ENCODE data around the gene COPS4.

- no peak for TF ChIP-seq POLR2A (IDR thresholded peaks at IDR 0.05)
- TF ChIP-seq, protein P1, sequence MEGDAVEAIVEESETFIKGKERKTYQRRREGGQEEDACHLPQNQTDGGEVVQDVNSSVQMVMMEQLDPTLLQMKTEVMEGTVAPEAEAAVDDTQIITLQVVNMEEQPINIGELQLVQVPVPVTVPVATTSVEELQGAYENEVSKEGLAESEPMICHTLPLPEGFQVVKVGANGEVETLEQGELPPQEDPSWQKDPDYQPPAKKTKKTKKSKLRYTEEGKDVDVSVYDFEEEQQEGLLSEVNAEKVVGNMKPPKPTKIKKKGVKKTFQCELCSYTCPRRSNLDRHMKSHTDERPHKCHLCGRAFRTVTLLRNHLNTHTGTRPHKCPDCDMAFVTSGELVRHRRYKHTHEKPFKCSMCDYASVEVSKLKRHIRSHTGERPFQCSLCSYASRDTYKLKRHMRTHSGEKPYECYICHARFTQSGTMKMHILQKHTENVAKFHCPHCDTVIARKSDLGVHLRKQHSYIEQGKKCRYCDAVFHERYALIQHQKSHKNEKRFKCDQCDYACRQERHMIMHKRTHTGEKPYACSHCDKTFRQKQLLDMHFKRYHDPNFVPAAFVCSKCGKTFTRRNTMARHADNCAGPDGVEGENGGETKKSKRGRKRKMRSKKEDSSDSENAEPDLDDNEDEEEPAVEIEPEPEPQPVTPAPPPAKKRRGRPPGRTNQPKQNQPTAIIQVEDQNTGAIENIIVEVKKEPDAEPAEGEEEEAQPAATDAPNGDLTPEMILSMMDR (IDR thresholded peaks at IDR 0.05 in 4 of 5, conservative IDR thresholded peaks at IDR 0.05 in 1 of 5): no peak
Observed at GRCh38 chr4:83036991-83037665, 2.1 kb downstream of the COPS4 start.
